ENCODE data around the gene NAA10.

NAA10 gene

GRCh38 chrX:153927922-153928760, 6.7 kb downstream of the NAA10 start:
- peak; percentile 88 to 94 for DNase-seq

DNA sequence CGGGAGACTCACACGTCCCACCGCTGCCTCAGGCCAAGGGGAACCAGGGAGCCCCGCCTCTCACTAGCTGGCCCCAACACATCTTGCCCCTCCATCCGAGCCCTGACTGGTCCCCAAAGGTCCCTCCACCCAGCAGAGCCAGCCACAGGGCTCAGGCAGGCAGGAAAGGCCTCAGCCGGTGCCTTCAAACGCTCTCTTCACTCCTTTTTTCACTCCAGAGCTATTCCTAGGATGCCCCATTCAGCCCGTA, 7.2 kb downstream of the NAA10 start:
- DNase-seq = no peak

DNA sequence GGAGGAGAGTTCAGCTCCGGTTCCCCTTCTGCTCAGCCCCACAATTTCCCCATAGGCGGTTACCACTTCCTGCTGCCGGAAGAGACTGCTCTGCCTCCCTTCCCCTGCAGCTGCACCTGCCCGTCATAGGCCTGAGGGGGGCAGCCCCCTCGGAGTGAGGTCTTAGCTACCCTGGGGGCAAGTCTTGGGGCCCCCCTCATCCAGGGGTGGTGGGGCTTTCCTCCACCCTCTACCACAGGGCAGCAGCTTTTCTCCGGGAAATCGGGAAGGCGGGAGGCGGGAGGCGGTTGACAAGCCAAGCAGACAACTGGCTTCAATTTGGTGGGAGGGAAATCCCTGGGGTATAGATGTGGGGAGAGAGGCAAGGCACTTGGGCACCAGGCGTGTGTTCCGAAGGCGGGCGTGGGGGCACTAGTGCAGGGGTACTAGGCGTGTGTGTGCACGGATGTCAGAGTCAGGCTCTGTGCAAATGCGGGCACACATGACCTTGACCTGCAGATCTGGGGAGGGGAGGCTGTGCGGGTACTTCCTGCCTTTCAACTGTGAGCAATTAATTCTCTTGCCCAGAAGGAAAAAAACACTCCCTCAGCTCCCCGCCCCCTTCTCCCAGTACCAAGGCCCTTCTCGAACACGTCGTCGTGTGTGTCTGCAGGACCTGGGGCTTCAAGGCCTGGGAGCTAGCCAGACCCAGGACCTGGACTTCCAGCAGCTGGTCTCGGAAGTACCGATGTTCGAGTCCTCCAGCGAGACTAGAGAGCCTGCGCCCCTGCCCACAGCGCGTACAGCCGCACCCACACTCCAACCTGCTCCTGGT, 7.8 kb downstream of the NAA10 start:
- DNase-seq = peak; percentile 56 to 63

DNA sequence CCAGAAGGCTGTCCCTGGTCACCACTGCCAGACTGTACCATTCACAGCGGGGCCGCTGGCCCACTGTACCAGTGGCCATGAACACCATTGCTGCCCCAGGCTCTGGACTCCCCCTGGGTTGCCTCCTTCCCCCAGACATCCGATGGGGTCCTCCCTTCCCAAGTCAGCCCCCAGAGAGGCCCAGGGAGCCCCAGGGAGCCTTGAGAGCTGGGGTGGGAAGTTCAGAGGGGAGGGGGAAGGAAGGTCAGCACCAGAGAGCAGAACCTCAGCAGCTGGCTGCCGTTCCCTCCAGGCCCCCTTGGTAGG, 8.3 kb downstream of the NAA10 start:
- no peak for DNase-seq

DNA sequence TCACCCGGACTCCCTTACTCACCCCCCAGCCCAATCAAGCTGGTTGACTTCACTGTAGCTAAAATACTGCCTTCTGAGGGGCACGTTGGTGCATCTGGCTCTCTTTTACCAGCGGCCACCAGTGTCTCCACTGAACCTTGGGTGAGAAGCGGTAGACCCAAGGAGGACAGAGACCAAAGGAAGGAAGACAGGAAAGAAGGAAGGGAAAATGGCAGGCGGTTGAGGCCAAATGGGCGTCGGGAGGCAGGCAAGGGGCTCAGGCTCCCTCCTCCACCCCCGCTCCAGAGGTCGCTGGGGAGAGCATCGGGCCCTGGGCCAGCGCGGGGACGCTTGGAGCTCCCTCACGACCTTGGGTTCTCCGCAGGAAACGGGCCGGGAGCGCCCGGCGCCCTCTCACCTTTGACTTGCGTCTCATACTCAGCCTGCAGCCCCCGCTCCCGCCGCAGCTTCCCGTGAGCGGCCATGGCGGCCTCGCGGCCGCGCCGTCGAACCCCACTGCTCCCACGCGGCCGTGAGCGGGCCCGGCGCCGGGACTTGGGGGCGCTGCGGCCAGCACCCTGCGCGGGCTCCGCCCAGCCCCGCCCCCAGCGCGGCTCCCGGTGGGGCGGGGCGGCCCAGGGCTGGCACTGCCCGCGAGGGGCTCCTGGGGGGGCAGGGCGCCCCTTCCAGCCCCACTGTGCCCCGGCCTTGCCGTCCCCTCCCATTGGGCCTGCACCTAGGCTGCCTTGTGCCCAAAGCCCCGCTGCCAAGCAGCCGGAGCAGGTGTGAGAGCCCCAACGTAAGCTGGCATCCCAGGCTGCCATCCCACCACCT, 8.9 kb downstream of the NAA10 start, which contains the start of gene ARHGAP4:
Gene ARHGAP4, minus strand, starts transcription at position 526 of the 813 bp plus-strand sequence. Its CDS starts 62 bp downstream, at position 464.
- peak in 1 of 2 donors; percentile 31 for DNase-seq

DNA sequence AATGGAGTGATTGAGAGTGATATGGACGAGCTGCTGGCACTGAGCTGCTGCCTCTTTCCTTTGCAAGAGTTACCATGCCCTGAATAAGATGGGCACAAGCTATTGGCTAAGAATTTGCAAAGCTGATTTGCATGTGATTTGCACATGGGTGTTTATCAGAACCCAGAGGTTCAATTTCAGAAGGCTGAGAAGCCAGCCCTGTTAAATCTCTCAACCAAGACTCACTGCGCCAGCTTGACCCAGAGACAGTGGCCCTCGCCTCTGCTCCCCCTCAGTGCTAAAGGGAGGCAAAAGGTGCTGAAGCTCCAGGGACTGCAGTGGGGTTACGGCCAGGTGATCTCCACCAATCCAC, 9.5 kb downstream of the NAA10 start:
- no peak for DNase-seq

DNA sequence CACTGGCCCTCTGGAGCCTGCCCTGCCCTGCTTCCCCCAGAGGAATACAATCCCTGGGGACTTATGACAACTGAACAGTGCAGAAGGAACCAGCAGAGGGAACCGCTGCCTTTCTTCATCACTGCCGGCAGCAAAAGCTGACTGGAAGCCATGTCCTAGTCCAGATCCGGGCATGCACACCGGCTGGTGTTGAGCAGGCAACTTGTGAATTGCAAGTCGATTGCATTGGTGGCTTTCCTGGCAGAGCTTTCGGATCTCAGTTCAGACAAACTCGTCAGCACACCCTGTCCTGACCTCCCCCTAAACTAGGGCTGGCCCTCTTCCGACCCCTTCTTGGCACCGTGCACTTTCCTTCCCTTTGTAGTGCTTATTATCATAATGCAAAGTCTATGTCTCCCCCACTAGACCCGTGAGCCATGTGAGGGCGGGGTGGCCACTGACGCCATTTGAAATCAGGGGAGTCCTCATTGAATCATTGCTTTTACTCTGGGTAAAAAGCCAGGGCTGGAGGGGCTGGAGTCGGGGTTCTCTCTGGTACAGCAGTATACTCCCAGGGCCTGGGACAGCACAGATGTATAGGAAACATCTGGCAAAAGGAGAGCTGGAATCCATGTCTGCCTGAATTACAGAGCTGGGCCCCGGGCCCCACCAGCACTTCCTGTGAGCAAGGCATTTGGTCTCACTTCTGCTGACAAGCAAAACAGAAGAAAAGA, 10.5 kb downstream of the NAA10 start:
- peak; percentile 52 to 61 for DNase-seq

- DNase-seq = no peak
These were observed 11.6 kb downstream of the NAA10 start for GRCh38 chrX:153922932-153923857.

DNA sequence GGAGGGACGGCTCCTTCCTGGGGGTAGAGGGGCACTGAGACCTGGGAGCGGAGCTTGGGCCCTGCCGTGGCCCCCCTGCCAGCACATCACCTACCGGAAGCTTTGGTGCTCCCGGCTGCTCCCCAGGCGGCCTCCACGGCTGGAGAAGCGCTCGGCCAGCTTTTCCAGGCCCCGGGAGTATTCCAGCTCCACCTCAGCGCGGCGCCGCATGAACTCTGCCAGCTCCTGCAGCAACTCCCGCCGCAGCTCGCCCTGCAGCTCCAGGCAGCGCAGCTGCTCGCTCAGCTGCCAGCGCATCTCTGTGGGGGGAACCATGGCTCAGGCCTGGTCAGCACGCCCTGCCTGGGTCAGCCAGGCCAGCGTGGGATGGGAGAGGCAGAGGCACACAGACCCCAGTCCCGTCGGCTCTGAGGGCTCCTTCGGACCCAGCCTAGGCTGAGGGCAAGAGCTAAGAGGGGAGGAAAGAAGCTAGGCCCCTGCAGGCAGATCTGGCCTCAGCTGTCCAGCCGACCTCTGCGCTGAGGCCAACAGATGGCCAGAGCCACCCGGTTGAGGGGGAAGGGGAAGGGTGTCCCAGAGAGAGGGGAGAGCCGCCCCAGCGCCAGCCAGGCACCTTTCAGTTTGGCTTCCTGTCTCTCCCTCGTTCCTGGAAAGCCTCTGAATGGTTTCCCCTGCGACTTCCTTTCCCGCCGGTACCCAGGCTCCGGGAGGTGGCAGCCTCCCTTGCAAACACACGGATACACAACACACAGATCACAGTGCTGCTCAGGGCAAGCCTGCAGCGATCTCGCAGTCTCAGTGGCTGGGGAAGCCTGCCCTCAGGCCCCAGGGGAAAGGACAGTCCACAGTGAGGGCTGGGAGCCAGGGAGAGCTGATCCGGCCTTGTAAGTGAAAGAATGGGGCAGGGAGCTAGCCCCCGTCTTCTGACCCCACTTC, 13.1 kb downstream of the NAA10 start:
- DNase-seq = no peak

GRCh38 chrX:153921070-153921469, 13.8 kb downstream of the NAA10 start:
- no peak for DNase-seq

DNA sequence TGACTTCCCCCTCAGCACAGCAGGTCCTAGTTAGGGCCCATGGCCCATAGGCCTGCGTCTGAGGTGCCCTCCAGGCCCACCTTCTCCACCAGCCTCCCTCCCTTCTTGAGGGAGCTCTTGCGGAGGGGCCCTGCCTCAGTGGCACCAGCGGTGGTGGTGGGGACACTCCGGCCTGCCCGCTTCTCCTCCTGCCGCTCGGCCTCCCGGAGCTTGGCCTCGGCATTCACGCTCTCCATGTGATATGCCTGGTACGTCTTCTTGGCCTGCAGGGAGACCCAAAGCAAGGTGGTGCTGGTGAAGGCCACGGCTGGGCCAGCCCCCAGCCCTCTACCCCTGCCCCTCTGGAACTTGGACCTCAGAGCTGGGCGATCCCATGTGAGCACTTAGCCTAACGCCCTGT, 14.3 kb downstream of the NAA10 start:
- no peak for DNase-seq

GRCh38 chrX:153919281-153919680, 15.6 kb downstream of the NAA10 start:
- no peak for DNase-seq

DNA sequence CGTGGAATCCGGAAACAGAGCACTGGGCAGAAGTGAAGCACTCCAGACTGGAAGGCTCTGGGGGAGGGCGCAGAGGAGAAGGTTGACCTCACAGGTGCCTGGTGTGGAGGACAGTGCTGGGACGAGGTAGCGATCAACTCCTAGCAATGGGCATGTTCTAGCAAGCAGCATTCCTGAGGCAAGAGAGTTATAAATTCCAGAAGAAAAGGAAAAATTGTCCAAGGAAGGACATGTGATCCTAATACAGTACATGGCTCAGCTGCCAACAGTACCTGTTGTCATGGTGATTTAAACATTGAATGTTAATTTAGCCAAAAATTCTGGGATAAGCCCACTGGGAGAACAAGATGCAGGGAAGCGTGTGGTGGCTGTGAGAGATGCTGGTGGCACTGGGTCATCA, 17.0 kb downstream of the NAA10 start:
- no peak for DNase-seq

DNA sequence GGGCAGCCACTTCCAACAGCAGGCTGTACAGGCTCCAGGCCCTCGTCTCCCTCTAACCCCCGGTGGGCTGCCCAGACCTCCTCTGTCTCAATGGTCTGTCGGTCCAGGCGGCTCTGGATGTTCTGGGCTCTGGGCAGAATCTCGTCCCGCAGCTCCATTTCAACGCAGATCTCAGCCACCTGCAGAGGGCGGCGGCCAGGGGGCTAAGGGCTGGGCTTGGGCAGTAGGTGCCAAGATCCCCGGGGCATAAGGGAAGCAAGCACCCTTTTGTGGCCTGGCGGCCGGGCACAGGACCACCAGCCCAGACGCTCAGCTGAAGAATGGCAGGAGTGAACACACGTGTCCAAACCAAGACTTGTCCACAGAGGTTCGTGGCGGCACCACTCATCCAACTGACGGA, 21.1 kb downstream of the NAA10 start:
- no peak for DNase-seq

GRCh38 chrX:153913211-153913610, 21.6 kb downstream of the NAA10 start:
- DNase-seq = no peak

- no peak for DNase-seq
These were observed 23.0 kb downstream of the NAA10 start for GRCh38 chrX:153911798-153912197.

DNA sequence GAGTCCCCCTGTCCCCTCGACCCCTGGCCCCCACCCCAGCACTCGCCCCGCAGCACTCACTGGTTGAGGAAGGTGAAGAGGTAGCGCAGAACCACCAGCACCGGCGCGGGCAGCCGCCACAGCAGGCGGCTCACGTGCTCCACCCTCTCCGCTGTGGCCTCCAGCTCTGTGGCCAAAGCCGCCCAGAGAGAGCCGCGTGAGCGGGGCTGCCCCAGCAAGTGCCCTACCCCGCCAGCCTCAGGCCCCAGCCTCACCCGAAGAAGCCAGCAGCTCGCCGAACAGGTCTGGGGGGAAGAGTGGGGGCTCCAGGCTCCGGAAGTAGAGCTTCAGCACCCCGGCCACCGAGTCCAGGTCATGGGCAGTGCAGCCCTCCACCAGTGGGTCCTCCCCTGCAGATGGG, 24.4 kb downstream of the NAA10 start:
- no peak for DNase-seq

DNA sequence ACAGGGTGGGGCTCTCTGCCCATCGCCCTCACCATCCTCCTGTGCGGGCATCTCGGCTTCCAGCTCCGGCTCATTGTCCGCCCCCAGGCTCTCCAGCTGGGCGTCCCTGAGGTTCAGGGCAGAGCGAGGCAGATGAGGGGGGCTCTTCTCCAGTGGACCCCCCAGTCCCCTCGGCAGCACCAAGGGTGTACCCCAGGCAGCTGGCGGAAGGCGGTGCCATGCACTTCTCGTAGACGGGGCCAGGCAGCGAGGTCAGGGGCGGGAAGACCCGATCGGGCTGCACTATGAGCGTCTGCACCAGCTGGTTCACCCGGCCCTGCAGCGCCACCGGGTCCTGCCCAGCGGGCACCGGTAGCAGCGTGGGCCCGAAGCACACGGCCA, 24.9 kb downstream of the NAA10 start:
- no peak for DNase-seq

DNA sequence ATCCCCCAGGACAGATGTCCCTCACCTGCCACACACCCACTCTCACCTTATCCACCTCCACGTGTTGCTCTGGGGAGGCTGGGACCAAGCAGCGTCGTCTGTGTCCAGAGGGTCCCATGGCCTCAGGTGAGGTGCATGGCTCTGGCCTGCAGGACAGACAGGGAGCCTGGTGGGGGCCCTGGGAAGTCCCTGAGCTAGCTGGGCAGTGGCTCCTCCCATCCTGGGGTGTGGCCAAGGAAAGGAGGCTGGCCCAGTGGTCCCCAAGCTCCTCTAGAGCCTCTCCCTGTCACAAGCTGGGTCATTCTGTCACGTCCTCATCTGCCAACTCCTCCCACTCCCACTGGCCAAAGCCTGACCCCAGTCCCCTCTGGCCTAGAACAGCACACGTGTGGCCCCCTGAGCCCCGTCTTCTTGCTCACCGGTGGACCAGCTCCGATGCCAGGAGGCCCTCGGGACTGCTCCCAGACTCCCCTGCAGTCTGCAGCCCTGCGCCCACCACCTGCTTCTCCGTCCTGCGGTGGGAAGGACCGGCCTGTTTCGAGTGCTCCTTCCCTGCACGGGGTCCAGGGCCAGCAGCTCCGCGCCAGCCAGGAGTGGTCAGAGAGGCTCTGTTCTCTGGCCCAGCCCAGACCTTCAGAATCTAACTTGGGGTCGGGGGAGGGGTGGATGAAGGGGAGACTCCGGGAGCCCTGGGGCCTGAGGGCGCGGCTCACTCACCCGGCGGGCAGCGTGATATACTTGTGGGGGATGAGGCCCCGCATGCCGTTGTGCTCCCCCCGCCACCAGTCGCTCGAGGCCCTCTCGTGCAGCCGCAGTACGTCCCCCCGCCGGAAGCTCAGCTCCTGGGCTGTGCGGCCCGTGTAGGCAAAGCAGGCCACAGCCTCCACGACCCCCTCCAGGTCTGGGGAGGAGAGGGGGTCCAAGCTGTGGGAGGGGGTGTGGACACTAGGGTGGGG, 25.5 kb downstream of the NAA10 start:
- no peak for DNase-seq
